Mesenchymal stem cell (in vitro differentiated cells and primary cell): ENCODE measurements around the gene PRC1.
"Not testable (repeated sequence)": the region's sequence is repeated elsewhere in the genome, so short reads cannot be mapped to it uniquely, and the experiment has no call there.

ENCODE experiments used
- DNase-seq: peaks from one replicate; pipeline ENCODE4 v3.0.0-alpha.2; 2013
- H2AFZ ChIP-seq: one replicate; pipeline ENCODE4 v1.6.1; 2013; ENCODE audit warnings: low read depth, mild to moderate bottlenecking, control low read depth, inconsistent platforms, low read length, moderate library complexity
- H2AK5ac ChIP-seq: 2 replicates; pipeline ENCODE4 v1.6.1; 2013; ENCODE audit warnings: low read length, moderate library complexity, mild to moderate bottlenecking, inconsistent platforms; ENCODE audit not compliant: severe bottlenecking
- H2BK120ac ChIP-seq: one replicate; pipeline ENCODE4 v1.6.1; 2013; ENCODE audit warnings: low read depth, mild to moderate bottlenecking, inconsistent platforms, low read length, moderate library complexity
- H2BK12ac ChIP-seq, 2 experiments: one replicate each; pipeline ENCODE4 v1.6.1; 2013; ENCODE audit warnings: inconsistent platforms in 2 of 2, low read length in 2 of 2, mild to moderate bottlenecking in 2 of 2, moderate library complexity in 2 of 2, control low read depth in 1 of 2
- H2BK15ac ChIP-seq: one replicate; pipeline ENCODE4 v1.6.1; 2013; ENCODE audit warnings: mild to moderate bottlenecking, low read depth, inconsistent platforms; ENCODE audit not compliant: poor library complexity, severe bottlenecking
- H2BK5ac ChIP-seq: 2 replicates; pipeline ENCODE4 v1.6.1; 2013; ENCODE audit warnings: low read depth, mild to moderate bottlenecking, low read length, control low read depth, inconsistent platforms; ENCODE audit not compliant: poor library complexity, severe bottlenecking
- H3K14ac ChIP-seq, 2 experiments: one replicate each; pipeline ENCODE4 v1.6.1; 2013; ENCODE audit warnings: inconsistent platforms in 2 of 2, low read length in 2 of 2, control low read depth in 1 of 2, mild to moderate bottlenecking in 1 of 2, moderate library complexity in 1 of 2
- H3K18ac ChIP-seq, 2 experiments: one replicate each; pipeline ENCODE4 v1.6.1; 2013; ENCODE audit warnings: inconsistent platforms in 2 of 2, low read length in 2 of 2, control low read depth in 1 of 2, low read depth in 1 of 2, mild to moderate bottlenecking in 1 of 2
- H3K23ac ChIP-seq, 2 experiments: one replicate each; pipeline ENCODE4 v1.6.1; 2013; ENCODE audit warnings: inconsistent platforms in 2 of 2, low read length in 2 of 2, mild to moderate bottlenecking in 2 of 2, moderate library complexity in 2 of 2, control low read depth in 1 of 2
- H3K27ac ChIP-seq: 2 replicates; pipeline ENCODE4 v1.5.1; 2013; ENCODE audit warnings: mild to moderate bottlenecking, moderate library complexity, low read length, control low read depth, inconsistent platforms; ENCODE audit not compliant: poor library complexity, severe bottlenecking
- H3K27me3 ChIP-seq, 2 experiments: 2 replicates each; pipeline versions ENCODE4 v1.6.1 to v1.7.0; 2013; ENCODE audit warnings: low read length in 2 of 2, mild to moderate bottlenecking in 2 of 2, moderate library complexity in 2 of 2, control low read depth in 1 of 2, inconsistent platforms in 1 of 2; ENCODE audit not compliant: control insufficient read depth in 1 of 2, insufficient read depth in 1 of 2
- H3K36me3 ChIP-seq, 2 experiments: 2 replicates each; pipeline versions ENCODE4 v1.6.1 to v1.7.0; 2013; ENCODE audit warnings: low read length in 2 of 2, control low read depth in 1 of 2, inconsistent platforms in 1 of 2, low read depth in 1 of 2, mild to moderate bottlenecking in 1 of 2; ENCODE audit not compliant: insufficient read depth in 2 of 2, control insufficient read depth in 1 of 2
- H3K4ac ChIP-seq, 2 experiments: one replicate each; pipeline ENCODE4 v1.6.1; 2013; ENCODE audit warnings: inconsistent platforms in 2 of 2, low read length in 2 of 2, mild to moderate bottlenecking in 2 of 2, moderate library complexity in 2 of 2, control low read depth in 1 of 2, low read depth in 1 of 2
- H3K4me1 ChIP-seq: 2 replicates; pipeline ENCODE4 v1.6.1; 2013; ENCODE audit warnings: low read depth, low read length, control low read depth; ENCODE audit not compliant: control insufficient read depth, insufficient read depth
- H3K4me2 ChIP-seq: 2 replicates; pipeline ENCODE4 v1.6.1; 2013; ENCODE audit warnings: low read length, mild to moderate bottlenecking, inconsistent platforms; ENCODE audit not compliant: poor library complexity, severe bottlenecking
- H3K4me3 ChIP-seq, 2 experiments: 2 replicates each; pipeline versions ENCODE4 v1.5.1 to v1.7.0; 2013; ENCODE audit warnings: low read length in 2 of 2, mild to moderate bottlenecking in 2 of 2, control low read depth in 1 of 2, low read depth in 1 of 2; ENCODE audit not compliant: insufficient read depth in 1 of 2
- H3K79me1 ChIP-seq: replicated peaks from 2 replicates; pipeline ENCODE4 v1.6.1; 2013; ENCODE audit warnings: mild to moderate bottlenecking, control low read depth, low read length, inconsistent platforms; ENCODE audit not compliant: poor library complexity, severe bottlenecking
- H3K9ac ChIP-seq: 2 replicates; pipeline ENCODE4 v1.7.0; 2013; ENCODE audit warnings: mild to moderate bottlenecking, low read length, moderate library complexity
- H3K9me3 ChIP-seq: 2 replicates; pipeline ENCODE4 v1.7.0; 2013; ENCODE audit warnings: mild to moderate bottlenecking, low read length; ENCODE audit not compliant: control insufficient read depth
- H4K8ac ChIP-seq: one replicate; pipeline ENCODE4 v1.6.1; 2013; ENCODE audit warnings: inconsistent platforms, mild to moderate bottlenecking, low read length, moderate library complexity
- H4K91ac ChIP-seq: one replicate; pipeline ENCODE4 v1.6.1; 2013; ENCODE audit warnings: mild to moderate bottlenecking, low read length, inconsistent platforms
- WGBS: methylation state at CpG from one replicate; pipeline ENCODE4 v1.1.7; 2013; ENCODE audit warnings: mixed read lengths; 5-methylcytosine and 5-hydroxymethylcytosine counted together

The PRC1 gene

GRCh38 chr15:91017716-91018115 lies 23.4 kb upstream of the PRC1 start:
- no peak overlapping the region for H2BK120ac ChIP-seq

GRCh38 chr15:91013701-91014100 lies 19.4 kb upstream of the PRC1 start:
- not testable (repeated sequence) for H3K4ac ChIP-seq, DNase-seq, H2BK15ac ChIP-seq, H3K27ac ChIP-seq, H4K8ac ChIP-seq, H3K18ac ChIP-seq, H3K27me3 ChIP-seq, H3K4me1 ChIP-seq, H2AK5ac ChIP-seq, H2BK12ac ChIP-seq, H3K4me3 ChIP-seq, H2BK120ac ChIP-seq, H4K91ac ChIP-seq, H2AFZ ChIP-seq, H3K23ac ChIP-seq, H2BK5ac ChIP-seq, H3K9ac ChIP-seq, H3K9me3 ChIP-seq, H3K14ac ChIP-seq, H3K4me2 ChIP-seq
- Histone ChIP-seq H3K36me3 (peaks cover 30 to 62% of the 10 kb centered on the region in 2 experiments), H3K79me1 (peaks cover 17% of the 10 kb centered on the region)
- WGBS, result 96% methylated on average over 10 of the region's 10 CpGs

More at GRCh38 chr15:91017716-91018115, 23.4 kb upstream of the PRC1 start:
- Histone ChIP-seq H4K91ac (no peak overlapping the region), H3K79me1 (peaks cover 24% of the 10 kb centered on the region), H3K18ac (no peak overlapping the region), H2AFZ (no peak overlapping the region), H3K9me3 (no peaks in the 10 kb centered on the region), H3K27ac (no peak overlapping the region), H2BK15ac (no peak overlapping the region), H3K4me2 (no peak overlapping the region), H4K8ac (no peak overlapping the region), H3K23ac (no peak overlapping the region), H3K9ac (no peak overlapping the region), H3K4me3 (no peak overlapping the region), H3K4ac (no peak overlapping the region), H3K36me3 (peaks cover 18 to 27% of the 10 kb centered on the region in 2 experiments), H3K27me3 (no peaks in the 10 kb centered on the region), H2BK5ac (no peak overlapping the region), H2BK12ac (no peak overlapping the region), H2AK5ac (no peak overlapping the region), H3K4me1 (peaks cover 2% of the 10 kb centered on the region), H3K14ac (no peak overlapping the region)
- DNase-seq, result no peak
- WGBS, result 95% methylated on average over 5 of the region's 5 CpGs

GRCh38 chr15:91007266-91007665 lies 12.9 kb upstream of the PRC1 start:
- peaks cover 2% of the 10 kb centered on the region for H3K79me1 ChIP-seq
- no peak overlapping the region for H3K27ac ChIP-seq
- H3K4me2 ChIP-seq, result no peak overlapping the region
- H3K9ac ChIP-seq, result no peak overlapping the region
- H3K18ac ChIP-seq, result no peak overlapping the region
- no peaks in the 10 kb centered on the region for H3K9me3 ChIP-seq
- 100% methylated on average over 3 of the region's 3 CpGs for WGBS
- DNase-seq, result no peak
- no peak overlapping the region for H3K4me3 ChIP-seq
- no peak overlapping the region for H2BK120ac ChIP-seq
- H2AK5ac ChIP-seq, result no peak overlapping the region
- no peak overlapping the region for H3K23ac ChIP-seq
- H4K8ac ChIP-seq, result no peak overlapping the region
- H3K4ac ChIP-seq, result no peak overlapping the region
- H2BK15ac ChIP-seq, result no peak overlapping the region
- H3K27me3 ChIP-seq, result no peaks in the 10 kb centered on the region
- H3K36me3 ChIP-seq, result peaks cover 42 to 93% of the 10 kb centered on the region in 2 experiments
- H4K91ac ChIP-seq, result no peak overlapping the region
- no peak overlapping the region for H2BK12ac ChIP-seq
- no peak overlapping the region for H2AFZ ChIP-seq
- H3K14ac ChIP-seq, result no peak overlapping the region
- no peak overlapping the region for H2BK5ac ChIP-seq
- no peaks in the 10 kb centered on the region for H3K4me1 ChIP-seq

- no peak overlapping the region for H3K14ac ChIP-seq
- 96% methylated on average over 3 of the region's 3 CpGs for WGBS
- H2AK5ac ChIP-seq, result no peak overlapping the region
Measured at GRCh38 chr15:91001209-91001608, 6.9 kb upstream of the PRC1 start.

More at GRCh38 chr15:91001209-91001608, 6.9 kb upstream of the PRC1 start:
- peaks cover 12% of the 10 kb centered on the region for H3K79me1 ChIP-seq
- peaks cover 43 to 85% of the 10 kb centered on the region in 2 experiments for H3K36me3 ChIP-seq
- H2AFZ ChIP-seq, result no peak overlapping the region
- H2BK5ac ChIP-seq, result no peak overlapping the region
- H3K4me3 ChIP-seq, result no peak overlapping the region
- H3K18ac ChIP-seq, result no peak overlapping the region
- no peak for DNase-seq
- no peak overlapping the region for H3K9ac ChIP-seq
- H2BK15ac ChIP-seq, result no peak overlapping the region
- no peak overlapping the region for H3K23ac ChIP-seq
- no peaks in the 10 kb centered on the region for H3K9me3 ChIP-seq
- no peaks in the 10 kb centered on the region for H3K4me1 ChIP-seq
- H3K4me2 ChIP-seq, result no peak overlapping the region
- no peak overlapping the region for H4K91ac ChIP-seq
- no peak overlapping the region for H2BK12ac ChIP-seq
- no peaks in the 10 kb centered on the region for H3K27me3 ChIP-seq
- no peak overlapping the region for H3K4ac ChIP-seq
- no peak overlapping the region for H3K27ac ChIP-seq
- H2BK120ac ChIP-seq, result no peak overlapping the region
- no peak overlapping the region for H4K8ac ChIP-seq
